ENCODE results near the gene PLCXD3. TPM values are rescaled to one million over a fixed set of nuclear protein-coding genes. Genes with fewer than 3 reads are reported as not detected.

Gene PLCXD3
- total RNA-seq, 1 experiment from 2014 or later = 0.10 TPM

DNA sequence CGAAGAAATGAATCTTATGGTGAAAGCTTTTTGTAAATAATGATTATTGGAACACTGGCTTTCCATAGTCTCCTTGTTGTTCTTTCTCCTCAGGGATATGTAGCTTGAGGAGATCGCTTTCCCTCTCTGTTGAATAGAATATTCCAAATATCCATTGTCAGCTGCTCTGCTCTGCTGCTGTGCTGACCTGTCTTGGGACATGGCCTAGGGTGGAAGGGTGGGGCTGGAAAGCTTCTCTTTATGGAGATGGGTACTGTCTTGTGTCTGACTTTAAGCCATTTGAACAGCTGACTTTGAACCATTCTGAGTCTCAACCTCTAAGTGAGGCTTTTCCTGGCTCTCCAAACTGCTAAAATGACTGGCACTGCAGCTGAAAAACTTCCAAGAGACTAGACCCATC is 135.8 kb downstream of the PLCXD3 start:
- DNase-seq (ENCODE audit: low read depth, low spot score) = no peak
- Histone ChIP-seq H3K36me3 (ENCODE audit: control insufficient read depth, insufficient read depth, low read length) (no peaks in the 10 kb centered on the region), H3K9me3 (ENCODE audit: control insufficient read depth, insufficient read depth, low read depth, low read length) (no peaks in the 10 kb centered on the region), H3K4me3 (ENCODE audit: low read depth in 2 of 2, low read length in 2 of 2) (no peak overlapping the region), H3K27ac (ENCODE audit: low read length) (no peak overlapping the region), H3K4me1 (ENCODE audit: control insufficient read depth, insufficient read depth, low read length) (no peaks in the 10 kb centered on the region), H3K27me3 (ENCODE audit: control insufficient read depth, insufficient read depth, low read length) (no peaks in the 10 kb centered on the region)
- in situ Hi-C loops (cut with HindIII; ENCODE audit: low pct_unique_long_range_greater_than_20kb, low sequenced_read_pairs) (no loop called here), intact Hi-C loops (cut with micrococcal nuclease; ENCODE audit: unreplicated experiment) (no loop called here)
- BruUV-seq (replicated peaks) = no TSS peak
- ChIA-PET POLR2A (no interaction called here), CTCF (no interaction called here)
- TF ChIP-seq POLR2AphosphoS5 (IDR thresholded peaks at IDR 0.05; ENCODE audit: low read depth, low read length) (no peak), SIN3A (IDR thresholded peaks at IDR 0.05; ENCODE audit: borderline replicate concordance, insufficient read depth, low read depth, low read length) (no peak), TCF7L2 (IDR thresholded peaks at IDR 0.05; ENCODE audit: low read depth, low read length) (no peak)
- TF ChIP-seq, protein P1, sequence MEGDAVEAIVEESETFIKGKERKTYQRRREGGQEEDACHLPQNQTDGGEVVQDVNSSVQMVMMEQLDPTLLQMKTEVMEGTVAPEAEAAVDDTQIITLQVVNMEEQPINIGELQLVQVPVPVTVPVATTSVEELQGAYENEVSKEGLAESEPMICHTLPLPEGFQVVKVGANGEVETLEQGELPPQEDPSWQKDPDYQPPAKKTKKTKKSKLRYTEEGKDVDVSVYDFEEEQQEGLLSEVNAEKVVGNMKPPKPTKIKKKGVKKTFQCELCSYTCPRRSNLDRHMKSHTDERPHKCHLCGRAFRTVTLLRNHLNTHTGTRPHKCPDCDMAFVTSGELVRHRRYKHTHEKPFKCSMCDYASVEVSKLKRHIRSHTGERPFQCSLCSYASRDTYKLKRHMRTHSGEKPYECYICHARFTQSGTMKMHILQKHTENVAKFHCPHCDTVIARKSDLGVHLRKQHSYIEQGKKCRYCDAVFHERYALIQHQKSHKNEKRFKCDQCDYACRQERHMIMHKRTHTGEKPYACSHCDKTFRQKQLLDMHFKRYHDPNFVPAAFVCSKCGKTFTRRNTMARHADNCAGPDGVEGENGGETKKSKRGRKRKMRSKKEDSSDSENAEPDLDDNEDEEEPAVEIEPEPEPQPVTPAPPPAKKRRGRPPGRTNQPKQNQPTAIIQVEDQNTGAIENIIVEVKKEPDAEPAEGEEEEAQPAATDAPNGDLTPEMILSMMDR (IDR thresholded peaks at IDR 0.05) = no peak
- TF ChIP-seq, protein P2, sequence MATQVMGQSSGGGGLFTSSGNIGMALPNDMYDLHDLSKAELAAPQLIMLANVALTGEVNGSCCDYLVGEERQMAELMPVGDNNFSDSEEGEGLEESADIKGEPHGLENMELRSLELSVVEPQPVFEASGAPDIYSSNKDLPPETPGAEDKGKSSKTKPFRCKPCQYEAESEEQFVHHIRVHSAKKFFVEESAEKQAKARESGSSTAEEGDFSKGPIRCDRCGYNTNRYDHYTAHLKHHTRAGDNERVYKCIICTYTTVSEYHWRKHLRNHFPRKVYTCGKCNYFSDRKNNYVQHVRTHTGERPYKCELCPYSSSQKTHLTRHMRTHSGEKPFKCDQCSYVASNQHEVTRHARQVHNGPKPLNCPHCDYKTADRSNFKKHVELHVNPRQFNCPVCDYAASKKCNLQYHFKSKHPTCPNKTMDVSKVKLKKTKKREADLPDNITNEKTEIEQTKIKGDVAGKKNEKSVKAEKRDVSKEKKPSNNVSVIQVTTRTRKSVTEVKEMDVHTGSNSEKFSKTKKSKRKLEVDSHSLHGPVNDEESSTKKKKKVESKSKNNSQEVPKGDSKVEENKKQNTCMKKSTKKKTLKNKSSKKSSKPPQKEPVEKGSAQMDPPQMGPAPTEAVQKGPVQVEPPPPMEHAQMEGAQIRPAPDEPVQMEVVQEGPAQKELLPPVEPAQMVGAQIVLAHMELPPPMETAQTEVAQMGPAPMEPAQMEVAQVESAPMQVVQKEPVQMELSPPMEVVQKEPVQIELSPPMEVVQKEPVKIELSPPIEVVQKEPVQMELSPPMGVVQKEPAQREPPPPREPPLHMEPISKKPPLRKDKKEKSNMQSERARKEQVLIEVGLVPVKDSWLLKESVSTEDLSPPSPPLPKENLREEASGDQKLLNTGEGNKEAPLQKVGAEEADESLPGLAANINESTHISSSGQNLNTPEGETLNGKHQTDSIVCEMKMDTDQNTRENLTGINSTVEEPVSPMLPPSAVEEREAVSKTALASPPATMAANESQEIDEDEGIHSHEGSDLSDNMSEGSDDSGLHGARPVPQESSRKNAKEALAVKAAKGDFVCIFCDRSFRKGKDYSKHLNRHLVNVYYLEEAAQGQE (IDR thresholded peaks at IDR 0.05; ENCODE audit: insufficient read depth in 1 of 2, low read depth in 2 of 2, low read length in 1 of 2) = no peak
- ATAC-seq = no peak

DNA sequence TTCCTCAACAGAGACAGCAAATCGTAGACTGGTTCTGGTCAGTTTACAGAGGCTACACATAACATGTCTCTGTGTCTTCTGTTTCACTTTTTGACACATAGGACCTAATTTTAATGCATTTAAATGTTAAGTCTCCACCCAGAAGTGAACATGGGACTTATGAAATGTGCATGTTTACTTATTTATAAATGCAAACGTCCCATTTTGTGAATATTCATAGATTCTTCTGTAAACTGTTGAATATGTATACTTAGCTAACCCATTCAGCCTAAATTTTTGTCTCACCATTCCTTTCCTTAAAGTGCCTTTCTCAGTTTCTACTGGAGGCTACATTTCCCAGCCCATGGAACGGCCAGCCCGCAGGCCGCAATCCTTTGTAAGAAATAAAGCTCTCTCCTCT is 137.2 kb downstream of the PLCXD3 start:
- in situ Hi-C loops (cut with HindIII; ENCODE audit: low pct_unique_long_range_greater_than_20kb, low sequenced_read_pairs) (no loop called here), intact Hi-C loops (cut with micrococcal nuclease; ENCODE audit: unreplicated experiment) (no loop called here)
- Histone ChIP-seq H3K27me3 (ENCODE audit: control insufficient read depth, insufficient read depth, low read length) (no peaks in the 10 kb centered on the region), H3K27ac (ENCODE audit: low read length) (no peak overlapping the region), H3K9me3 (ENCODE audit: control insufficient read depth, insufficient read depth, low read depth, low read length) (no peaks in the 10 kb centered on the region), H3K36me3 (ENCODE audit: control insufficient read depth, insufficient read depth, low read length) (no peaks in the 10 kb centered on the region), H3K4me3 (ENCODE audit: low read depth in 2 of 2, low read length in 2 of 2) (no peak overlapping the region), H3K4me1 (ENCODE audit: control insufficient read depth, insufficient read depth, low read length) (no peaks in the 10 kb centered on the region)
- BruUV-seq (replicated peaks) = no TSS peak
- ChIA-PET CTCF (no interaction called here), POLR2A (no interaction called here)
- no peak for ATAC-seq
- no peak for DNase-seq (ENCODE audit: low read depth, low spot score)
- TF ChIP-seq TCF7L2 (IDR thresholded peaks at IDR 0.05; ENCODE audit: low read depth, low read length) (no peak), POLR2AphosphoS5 (IDR thresholded peaks at IDR 0.05; ENCODE audit: low read depth, low read length) (no peak), SIN3A (IDR thresholded peaks at IDR 0.05; ENCODE audit: borderline replicate concordance, insufficient read depth, low read depth, low read length) (no peak)
- TF ChIP-seq, protein P2 (IDR thresholded peaks at IDR 0.05; ENCODE audit: insufficient read depth in 1 of 2, low read depth in 2 of 2, low read length in 1 of 2) = no peak
- TF ChIP-seq, protein P1 (IDR thresholded peaks at IDR 0.05) = no peak

Data from Panc1 (cell line).